ENCODE data around the gene ICE2. TPM values are rescaled to one million over a fixed set of nuclear protein-coding genes. Genes with fewer than 3 reads are reported as not detected.

Gene ICE2
- total and polyA plus RNA-seq, 5 donors: 11.0 to 31.3 (median 30.1) TPM

DNA sequence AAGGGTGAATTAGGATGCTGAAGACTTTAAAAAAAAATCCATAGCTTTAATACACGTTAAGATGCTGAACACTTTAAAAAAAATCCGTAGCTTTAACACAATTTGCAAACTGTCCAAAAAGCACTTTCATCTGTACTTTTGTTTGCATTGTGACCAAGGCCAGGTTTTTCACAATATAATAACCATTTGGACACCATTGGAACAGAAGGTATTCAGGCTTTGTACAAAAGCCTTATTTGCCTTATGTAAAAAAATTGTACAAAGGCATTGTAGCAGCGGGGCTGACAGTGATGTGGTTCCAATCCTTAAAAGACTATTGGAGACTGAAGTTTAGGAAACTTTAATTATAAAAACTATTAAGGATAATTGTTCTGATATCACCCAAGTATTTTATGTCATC is 15.2 kb upstream of the ICE2 start:
- intact Hi-C loops (cut with DNase I): no loop called here
- no peak overlapping the region for H3K4me3 ChIP-seq (ENCODE audit: low read length)

DNA sequence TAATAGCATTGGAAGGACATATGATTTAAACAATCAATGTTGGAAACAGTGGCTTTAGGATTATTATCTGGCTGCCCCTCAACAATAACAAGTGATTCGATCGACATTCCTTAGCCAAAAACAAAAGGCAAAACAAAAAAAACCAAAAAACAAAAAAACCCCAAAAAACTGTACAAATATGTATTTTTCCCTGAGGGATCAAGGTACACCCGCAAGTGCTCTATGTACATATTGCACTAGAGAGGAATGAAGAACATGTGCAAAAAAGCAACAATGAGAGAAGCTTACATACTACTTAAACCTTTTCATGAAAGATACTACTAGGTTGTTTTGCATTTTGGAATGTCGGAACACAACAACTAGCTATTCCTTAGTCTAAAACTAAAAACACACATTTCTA is 14.2 kb upstream of the ICE2 start:
- no peak overlapping the region for H3K4me3 ChIP-seq (ENCODE audit: low read length)
- no peaks in the 10 kb centered on the region for H3K9me3 ChIP-seq (ENCODE audit: control insufficient read depth, low read length)
- DNase-seq: no peak
- 95% methylated on average over 4 of the region's 4 CpGs for WGBS
- H3K27me3 ChIP-seq (ENCODE audit: control insufficient read depth, insufficient read depth): no peaks in the 10 kb centered on the region
- no peak for ATAC-seq
- intact Hi-C loops (cut with DNase I): no loop called here
- H3K4me1 ChIP-seq (ENCODE audit: control insufficient read depth, insufficient read depth, low read length): no peaks in the 10 kb centered on the region
- H3K27ac ChIP-seq (ENCODE audit: low read length): no peak overlapping the region

More for the DNA sequence above, 15.2 kb upstream of the ICE2 start:
- DNase-seq (no peak), ATAC-seq (no peak)
- no peak overlapping the region for H3K27ac ChIP-seq (ENCODE audit: low read length)
- H3K4me1 ChIP-seq (ENCODE audit: control insufficient read depth, insufficient read depth, low read length): no peaks in the 10 kb centered on the region
- H3K9me3 ChIP-seq (ENCODE audit: control insufficient read depth, low read length): no peaks in the 10 kb centered on the region
- 79% methylated on average over 3 of the region's 3 CpGs for WGBS
- H3K27me3 ChIP-seq (ENCODE audit: control insufficient read depth, insufficient read depth): no peaks in the 10 kb centered on the region

DNA sequence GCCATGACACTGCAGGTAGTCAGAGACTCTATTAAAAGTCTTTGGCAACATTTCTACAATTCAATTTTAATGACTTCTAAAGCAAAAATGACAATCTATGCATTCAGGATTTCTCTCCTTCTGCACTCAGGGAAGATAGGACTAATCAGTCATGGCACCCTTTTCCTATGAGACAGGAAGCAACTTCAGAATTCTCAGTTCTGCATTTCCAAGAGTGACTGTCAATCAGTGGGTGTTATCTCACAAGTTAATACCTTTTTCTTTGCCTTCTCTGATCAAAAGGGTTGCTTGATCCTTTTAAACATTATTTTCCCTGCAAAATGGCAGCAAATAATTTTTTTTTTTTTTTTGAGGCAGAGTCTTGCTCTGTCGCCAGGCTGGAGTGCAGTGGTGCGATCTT is 7.8 kb upstream of the ICE2 start:
- ATAC-seq: no peak
- intact Hi-C loops (cut with DNase I): no loop called here
- no peak overlapping the region for H3K4me3 ChIP-seq (ENCODE audit: low read length)
- H3K9me3 ChIP-seq (ENCODE audit: control insufficient read depth, low read length): no peaks in the 10 kb centered on the region
- 100% methylated on average over 2 of the region's 2 CpGs for WGBS
- DNase-seq: no peak
- H3K27me3 ChIP-seq (ENCODE audit: control insufficient read depth, insufficient read depth): no peaks in the 10 kb centered on the region
- no peak overlapping the region for H3K27ac ChIP-seq (ENCODE audit: low read length)
- no peaks in the 10 kb centered on the region for H3K4me1 ChIP-seq (ENCODE audit: control insufficient read depth, insufficient read depth, low read length)

DNA sequence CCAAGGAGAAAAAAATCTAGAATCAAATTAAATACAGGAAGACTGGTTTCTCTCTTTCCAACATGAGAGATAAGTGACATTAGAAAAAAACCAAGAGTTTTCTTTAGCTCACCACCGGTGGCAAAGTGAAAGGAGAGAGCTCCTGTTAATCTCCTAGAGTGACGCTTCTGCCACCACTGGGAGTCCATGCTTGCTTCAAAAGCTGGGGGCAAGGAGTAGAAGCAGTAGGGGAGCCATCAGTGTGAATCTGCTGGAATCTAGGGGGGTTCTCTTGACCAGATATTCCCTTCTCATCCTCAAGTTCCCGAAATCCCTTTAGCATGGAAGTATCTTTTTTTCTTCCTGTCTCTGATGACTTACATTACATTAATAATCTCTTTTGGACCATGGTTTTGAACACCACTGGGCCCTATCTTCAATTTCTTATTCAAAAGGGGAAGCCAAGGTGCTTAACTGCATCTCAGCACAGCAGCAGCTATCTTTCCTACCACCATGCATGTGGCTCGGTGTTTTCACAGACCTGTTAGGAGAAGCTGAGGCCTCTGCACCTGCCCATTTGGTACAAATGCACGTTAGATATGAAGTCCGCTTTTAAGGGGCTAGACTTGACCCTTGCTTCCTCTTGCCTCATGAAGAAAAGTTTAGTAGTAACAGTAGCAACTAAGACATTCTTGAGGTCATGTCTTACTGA is 6.6 kb upstream of the ICE2 start:
- DNase-seq (no peak), ATAC-seq (no peak)
- H3K27me3 ChIP-seq (ENCODE audit: control insufficient read depth, insufficient read depth): no peaks in the 10 kb centered on the region
- no peaks in the 10 kb centered on the region for H3K4me1 ChIP-seq (ENCODE audit: control insufficient read depth, insufficient read depth, low read length)
- H3K9me3 ChIP-seq (ENCODE audit: control insufficient read depth, low read length): no peaks in the 10 kb centered on the region
- H3K27ac ChIP-seq (ENCODE audit: low read length): no peak overlapping the region
- 68% methylated on average over 6 of the region's 6 CpGs for WGBS
- intact Hi-C loops (cut with DNase I): no loop called here
- H3K4me3 ChIP-seq (ENCODE audit: low read length): no peak overlapping the region

DNA sequence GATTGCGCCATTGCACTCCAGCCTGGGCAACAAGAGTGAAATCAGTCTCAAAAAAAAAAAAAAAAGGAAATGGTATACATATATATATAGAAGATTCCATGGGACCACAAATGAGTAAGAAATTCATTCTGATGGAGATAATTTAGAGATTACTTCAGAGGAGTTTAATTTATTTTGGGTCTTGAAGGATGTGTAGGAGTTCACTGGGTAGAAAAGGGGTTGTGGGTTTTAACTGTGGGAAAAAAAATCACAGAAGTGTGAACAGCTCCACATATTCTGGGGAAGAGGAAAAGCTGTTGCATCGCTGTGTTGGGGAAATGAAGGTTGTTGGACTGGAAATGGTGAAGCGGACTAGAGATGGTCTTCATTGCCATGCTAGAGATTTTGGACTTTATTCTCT is 4.1 kb upstream of the ICE2 start:
- ATAC-seq: no peak
- Histone ChIP-seq H3K4me3 (ENCODE audit: low read length) (no peak overlapping the region), H3K27me3 (ENCODE audit: control insufficient read depth, insufficient read depth) (no peaks in the 10 kb centered on the region), H3K9me3 (ENCODE audit: control insufficient read depth, low read length) (no peaks in the 10 kb centered on the region), H3K27ac (ENCODE audit: low read length) (no peak overlapping the region), H3K4me1 (ENCODE audit: control insufficient read depth, insufficient read depth, low read length) (peaks cover 2% of the 10 kb centered on the region)
- no peak for DNase-seq
- 98% methylated on average over 3 of the region's 3 CpGs for WGBS
- intact Hi-C loops (cut with DNase I): no loop called here

DNA sequence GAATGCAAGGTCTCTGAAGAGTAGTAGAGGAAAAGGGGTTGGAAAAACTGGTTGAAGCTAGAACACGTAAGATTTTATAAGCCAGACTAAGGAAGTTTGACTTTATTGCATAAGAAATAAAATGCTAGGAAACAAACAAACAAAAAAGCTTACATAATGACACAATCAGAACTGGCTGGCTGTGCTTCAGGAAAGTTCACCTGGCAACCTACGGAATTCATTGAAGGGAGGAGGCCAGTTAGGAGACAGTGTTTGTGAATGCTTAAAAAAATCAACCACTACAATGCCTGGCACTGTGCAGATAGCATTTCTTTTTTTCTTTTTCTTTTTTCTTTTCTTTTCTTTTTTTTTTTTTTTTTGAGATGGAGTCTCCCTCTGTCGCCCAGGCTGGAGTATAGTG is 1.9 kb upstream of the ICE2 start:
- intact Hi-C loops (cut with DNase I): no loop called here
- WGBS: 94% methylated on average over 3 of the region's 3 CpGs
- Histone ChIP-seq H3K4me1 (ENCODE audit: control insufficient read depth, insufficient read depth, low read length) (peaks cover 5% of the 10 kb centered on the region), H3K27me3 (ENCODE audit: control insufficient read depth, insufficient read depth) (no peaks in the 10 kb centered on the region), H3K9me3 (ENCODE audit: control insufficient read depth, low read length) (no peaks in the 10 kb centered on the region), H3K4me3 (ENCODE audit: low read length) (no peak overlapping the region), H3K27ac (ENCODE audit: low read length) (no peak overlapping the region)
- no peak for ATAC-seq
- DNase-seq: no peak

DNA sequence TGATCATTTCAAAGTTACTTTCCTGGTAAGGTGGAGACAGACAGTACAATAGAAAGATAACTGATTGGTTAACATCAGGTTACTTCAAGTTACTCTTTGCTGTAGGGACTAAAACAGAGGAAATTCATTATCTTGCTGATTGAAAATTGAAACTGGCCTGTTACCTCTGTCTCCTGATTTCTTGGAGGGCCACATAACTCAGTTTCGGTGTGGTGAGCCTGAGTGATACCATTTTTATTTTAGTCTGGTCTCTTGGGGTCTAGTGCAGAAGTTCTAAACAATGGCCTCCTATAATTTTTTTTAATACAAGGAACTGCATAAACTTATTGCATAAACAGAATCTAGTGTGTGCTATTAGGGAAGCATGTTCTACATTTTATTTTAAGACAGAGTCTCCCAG is 1.2 kb upstream of the ICE2 start:
- DNase-seq (no peak), ATAC-seq (no peak)
- H3K4me1 ChIP-seq (ENCODE audit: control insufficient read depth, insufficient read depth, low read length): peaks cover 5% of the 10 kb centered on the region
- 62% methylated on average over 1 of the region's 1 CpG for WGBS
- intact Hi-C loops (cut with DNase I): no loop called here
- no peak overlapping the region for H3K27ac ChIP-seq (ENCODE audit: low read length)
- H3K9me3 ChIP-seq (ENCODE audit: control insufficient read depth, low read length): no peaks in the 10 kb centered on the region
- no peak overlapping the region for H3K4me3 ChIP-seq (ENCODE audit: low read length)
- no peaks in the 10 kb centered on the region for H3K27me3 ChIP-seq (ENCODE audit: control insufficient read depth, insufficient read depth)

DNA sequence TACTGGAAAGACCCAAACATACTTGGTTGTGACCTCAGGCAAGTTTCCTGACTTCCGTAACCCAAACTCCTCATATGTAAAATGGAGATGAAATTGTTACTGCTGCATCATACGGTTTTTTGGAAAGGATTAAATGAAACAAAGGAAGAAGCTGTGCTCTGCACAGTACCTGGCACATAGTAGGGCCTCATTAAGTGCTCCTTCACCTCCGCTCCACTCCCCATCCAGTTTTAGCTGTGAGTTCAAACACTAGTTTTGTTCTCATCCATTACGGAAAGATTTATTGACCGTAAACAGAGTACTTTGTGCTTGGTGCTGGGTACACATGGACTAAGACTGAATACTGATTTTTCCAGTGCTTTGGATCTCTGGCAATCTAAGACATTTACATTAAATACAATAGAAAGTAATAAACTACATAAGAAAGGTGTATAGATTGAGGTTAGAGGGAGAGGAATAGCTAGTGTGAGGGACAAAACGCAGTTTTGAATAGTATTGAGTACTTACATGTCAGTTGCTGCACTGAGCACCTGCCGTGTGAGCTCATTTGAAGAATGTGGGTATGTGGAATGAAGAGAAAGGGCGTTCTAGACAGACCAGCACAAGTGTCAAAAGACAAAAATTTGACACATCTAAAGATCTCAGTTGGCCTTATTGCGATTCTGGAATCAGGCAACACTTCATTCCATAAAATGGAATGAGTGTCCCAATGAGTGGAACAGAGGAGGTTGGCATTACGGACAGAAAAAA is 594 bp upstream of the ICE2 start:
- ATAC-seq (peak in 1 of 2 donors; percentile 2), DNase-seq (no peak)
- no peaks in the 10 kb centered on the region for H3K27me3 ChIP-seq (ENCODE audit: control insufficient read depth, insufficient read depth)
- WGBS: 41% methylated on average over 10 of the region's 10 CpGs
- H3K4me1 ChIP-seq (ENCODE audit: control insufficient read depth, insufficient read depth, low read length): peaks cover 5% of the 10 kb centered on the region
- peak overlapping the region; percentile 47 for H3K4me3 ChIP-seq (ENCODE audit: low read length)
- no peaks in the 10 kb centered on the region for H3K9me3 ChIP-seq (ENCODE audit: control insufficient read depth, low read length)
- H3K27ac ChIP-seq (ENCODE audit: low read length): peak overlapping the region; percentile 75
- intact Hi-C loops (cut with DNase I): no loop called here

DNA sequence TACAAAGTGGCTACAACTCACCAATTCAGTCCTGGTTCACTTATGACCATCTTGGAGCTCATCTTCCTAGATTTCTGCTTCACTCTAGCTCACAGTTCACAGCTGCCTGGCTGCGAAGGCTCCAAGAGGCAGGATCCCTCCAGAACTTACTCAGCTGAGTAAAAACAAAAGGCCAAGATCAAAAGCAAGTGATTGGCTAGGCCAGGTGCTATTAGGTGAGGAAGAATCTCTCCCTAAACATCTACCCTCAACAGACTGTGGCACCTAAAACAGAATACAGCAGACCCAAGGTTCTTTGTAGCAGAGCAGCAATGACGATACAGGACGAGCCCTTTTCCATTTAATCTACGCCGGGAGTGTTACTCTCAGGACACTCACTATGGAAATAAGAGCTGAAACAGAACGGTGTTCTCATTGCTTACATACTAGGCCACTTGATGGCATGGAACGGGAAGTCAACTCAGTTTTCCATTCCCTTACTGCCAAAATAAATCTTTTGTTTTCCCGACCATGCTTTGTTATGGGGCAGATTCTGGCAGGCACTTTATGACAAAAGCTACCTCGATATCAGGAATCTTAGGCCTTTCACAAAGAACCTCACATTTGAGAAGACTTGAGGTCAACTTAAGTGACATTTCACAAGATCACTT is 901 bp downstream of the ICE2 start:
- no peaks in the 10 kb centered on the region for H3K9me3 ChIP-seq (ENCODE audit: control insufficient read depth, low read length)
- H3K4me1 ChIP-seq (ENCODE audit: control insufficient read depth, insufficient read depth, low read length): peaks cover 5% of the 10 kb centered on the region
- DNase-seq (no peak), ATAC-seq (peak; percentile 53 to 83)
- H3K27me3 ChIP-seq (ENCODE audit: control insufficient read depth, insufficient read depth): no peaks in the 10 kb centered on the region
- intact Hi-C loops (cut with DNase I): no loop called here
- H3K4me3 ChIP-seq (ENCODE audit: low read length): peak overlapping the region; percentile 47
- 6% methylated on average over 9 of the region's 9 CpGs for WGBS
- H3K27ac ChIP-seq (ENCODE audit: low read length): peak overlapping the region; percentile 75

DNA sequence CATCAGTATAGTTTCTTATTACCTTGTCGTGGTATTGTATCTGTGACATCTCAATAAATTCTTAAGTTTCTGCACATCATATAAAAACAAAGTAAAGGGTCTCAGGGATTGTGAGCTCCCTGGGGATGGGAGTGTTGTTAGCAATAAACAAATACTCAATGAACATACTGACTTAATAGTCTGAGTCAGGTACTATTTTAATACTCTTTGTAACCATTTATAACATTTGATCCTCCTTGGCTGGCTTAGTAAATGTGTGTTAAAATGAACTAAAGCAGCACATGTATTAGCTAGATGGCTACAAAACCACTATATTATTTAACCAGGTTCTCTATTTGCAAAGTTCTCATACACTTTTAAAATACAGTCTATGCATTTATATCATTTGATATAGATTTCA is 1.8 kb downstream of the ICE2 start:
- ATAC-seq: no peak
- no peak for DNase-seq
- Histone ChIP-seq H3K27ac (ENCODE audit: low read length) (no peak overlapping the region), H3K4me3 (ENCODE audit: low read length) (no peak overlapping the region), H3K9me3 (ENCODE audit: control insufficient read depth, low read length) (no peaks in the 10 kb centered on the region), H3K27me3 (ENCODE audit: control insufficient read depth, insufficient read depth) (no peaks in the 10 kb centered on the region), H3K4me1 (ENCODE audit: control insufficient read depth, insufficient read depth, low read length) (peaks cover 5% of the 10 kb centered on the region)
- WGBS: 83% methylated on average over 1 of the region's 1 CpG
- intact Hi-C loops (cut with DNase I): no loop called here

DNA sequence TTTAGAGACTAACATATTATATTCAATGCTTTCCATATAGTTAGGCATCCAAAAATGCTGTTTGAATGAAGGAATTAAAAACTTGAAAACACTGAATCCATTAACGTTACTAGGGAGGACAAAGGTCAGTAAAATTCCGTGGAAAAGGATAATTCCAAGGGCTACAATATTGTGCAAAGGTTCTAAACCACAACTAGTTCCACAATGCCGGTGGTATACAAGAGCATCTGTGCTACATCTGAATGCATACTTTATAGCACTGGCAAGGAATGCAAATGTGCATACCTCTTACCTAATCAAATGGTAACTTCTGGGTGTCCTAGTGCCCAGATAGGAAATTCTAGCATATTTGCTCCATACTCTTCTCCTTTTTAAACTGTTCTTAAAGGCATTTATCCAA is 2.2 kb downstream of the ICE2 start:
- 64% methylated on average over 3 of the region's 3 CpGs for WGBS
- Histone ChIP-seq H3K4me3 (ENCODE audit: low read length) (no peak overlapping the region), H3K4me1 (ENCODE audit: control insufficient read depth, insufficient read depth, low read length) (peaks cover 5% of the 10 kb centered on the region), H3K27ac (ENCODE audit: low read length) (no peak overlapping the region), H3K9me3 (ENCODE audit: control insufficient read depth, low read length) (no peaks in the 10 kb centered on the region), H3K27me3 (ENCODE audit: control insufficient read depth, insufficient read depth) (no peaks in the 10 kb centered on the region)
- ATAC-seq (no peak), DNase-seq (no peak)
- intact Hi-C loops (cut with DNase I): no loop called here

Measured in right cardiac atrium (tissue), 5 donors.